Measurements from ENCODE around the gene SCTR.

SCTR gene

DNA sequence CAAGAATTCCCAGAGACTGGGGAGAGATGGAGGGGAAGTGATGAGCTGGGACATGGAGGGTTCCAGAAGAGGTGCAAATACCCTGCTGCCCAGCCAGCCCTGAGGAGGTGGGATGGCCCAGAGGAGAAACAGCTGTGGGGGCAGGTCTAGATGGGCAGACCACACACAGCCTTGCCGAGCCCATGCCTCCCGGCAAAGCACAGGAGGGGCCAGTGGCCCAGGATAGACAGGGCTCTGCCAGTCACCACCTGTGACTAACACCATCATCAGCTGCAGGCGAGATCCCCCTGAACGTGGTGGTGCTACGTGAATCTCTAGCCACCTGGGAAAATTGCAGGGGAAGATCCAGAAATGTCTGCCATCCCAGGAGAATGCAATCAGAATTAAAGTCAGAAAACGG is 39.4 kb downstream of the SCTR start:
- no peak overlapping the region for H3K27ac ChIP-seq (replicated peaks)
- H3K4me3 ChIP-seq (replicated peaks; ENCODE audit: insufficient read depth, low read length) = no peak overlapping the region
- DNase-seq (ENCODE audit: low read depth in 1 of 2, low spot score in 1 of 2) = no peak
- no peaks in the 10 kb centered on the region for H3K27me3 ChIP-seq (ENCODE audit: insufficient read depth, poor library complexity, severe bottlenecking)
- TF ChIP-seq POLR2AphosphoS5 (IDR thresholded peaks at IDR 0.05; ENCODE audit: low read depth) (no peak), GABPA (IDR thresholded peaks at IDR 0.05; ENCODE audit: low read depth) (no peak)

- Histone ChIP-seq H3K27ac (replicated peaks) (no peak overlapping the region), H3K27me3 (ENCODE audit: insufficient read depth, poor library complexity, severe bottlenecking) (no peaks in the 10 kb centered on the region), H3K4me3 (replicated peaks; ENCODE audit: insufficient read depth, low read length) (no peak overlapping the region)
- TF ChIP-seq POLR2AphosphoS5 (IDR thresholded peaks at IDR 0.05; ENCODE audit: low read depth) (no peak), CTCF (IDR thresholded peaks at IDR 0.05; ENCODE audit: insufficient read depth, low read length) (no peak), REST (IDR thresholded peaks at IDR 0.05; ENCODE audit: insufficient replicate concordance, low read depth) (no peak), SPI1 (IDR thresholded peaks at IDR 0.05; ENCODE audit: borderline replicate concordance, low read depth) (no peak), GABPA (IDR thresholded peaks at IDR 0.05; ENCODE audit: low read depth) (no peak)
- DNase-seq (ENCODE audit: low read depth in 1 of 2, low spot score in 1 of 2) = no peak
Observed at GRCh38 chr2:119483896-119484718, 40.2 kb downstream of the SCTR start.

- no peak overlapping the region for H3K27ac ChIP-seq (replicated peaks)
- TF ChIP-seq REST (IDR thresholded peaks at IDR 0.05; ENCODE audit: insufficient replicate concordance, low read depth) = no peak
- no peak for TF ChIP-seq CTCF (IDR thresholded peaks at IDR 0.05; ENCODE audit: insufficient read depth, low read length)
- no peak for TF ChIP-seq SPI1 (IDR thresholded peaks at IDR 0.05; ENCODE audit: borderline replicate concordance, low read depth)
- TF ChIP-seq POLR2AphosphoS5 (IDR thresholded peaks at IDR 0.05; ENCODE audit: low read depth) = no peak
- TF ChIP-seq GABPA (IDR thresholded peaks at IDR 0.05; ENCODE audit: low read depth) = no peak
- no peaks in the 10 kb centered on the region for H3K27me3 ChIP-seq (ENCODE audit: insufficient read depth, poor library complexity, severe bottlenecking)
- H3K4me3 ChIP-seq (replicated peaks; ENCODE audit: insufficient read depth, low read length) = no peak overlapping the region
- no peak for DNase-seq (ENCODE audit: low read depth in 1 of 2, low spot score in 1 of 2)
Observed at GRCh38 chr2:119483395-119483753, 40.9 kb downstream of the SCTR start.

- no peak overlapping the region for H3K4me3 ChIP-seq (replicated peaks; ENCODE audit: insufficient read depth, low read length)
- no peak overlapping the region for H3K27ac ChIP-seq (replicated peaks)
- DNase-seq (ENCODE audit: low read depth in 1 of 2, low spot score in 1 of 2) = peak; percentile 33 to 48
- H3K27me3 ChIP-seq (ENCODE audit: insufficient read depth, poor library complexity, severe bottlenecking) = no peaks in the 10 kb centered on the region
- TF ChIP-seq SPI1 (IDR thresholded peaks at IDR 0.05; ENCODE audit: borderline replicate concordance, low read depth) (peak; percentile 62; the same call in 1 of the 2 replicates), REST (IDR thresholded peaks at IDR 0.05; ENCODE audit: insufficient replicate concordance, low read depth) (no peak)
Observed at GRCh38 chr2:119482481-119483394, 41.5 kb downstream of the SCTR start.
